Effector memory CD4-positive, alpha-beta T cell (primary cell): ENCODE results near the gene CNFN.

Source experiments
- DNase-seq, 3 donors: peaks; one replicate each; pipeline ENCODE4 v3.0.0-alpha.2; 2020
- H3K27ac ChIP-seq: 2 replicates; pipeline ENCODE4 v1.7.0; 2013; ENCODE audit warnings: mild to moderate bottlenecking, low read length, moderate library complexity; ENCODE audit not compliant: insufficient read depth, poor library complexity, severe bottlenecking
- H3K27me3 ChIP-seq: replicated peaks from 2 replicates; pipeline ENCODE4 v1.7.0; 2013; ENCODE audit warnings: mild to moderate bottlenecking, low read length; ENCODE audit not compliant: insufficient read depth, control insufficient read depth, poor library complexity, severe bottlenecking
- H3K36me3 ChIP-seq: 2 replicates; pipeline ENCODE4 v1.7.0; 2013; ENCODE audit warnings: mild to moderate bottlenecking, low read length, moderate library complexity; ENCODE audit not compliant: control insufficient read depth, insufficient read depth
- H3K4me1 ChIP-seq: 2 replicates; pipeline ENCODE4 v1.7.0; 2013; ENCODE audit warnings: low read length, mild to moderate bottlenecking; ENCODE audit not compliant: control insufficient read depth, insufficient read depth, poor library complexity, severe bottlenecking
- H3K4me3 ChIP-seq: 2 replicates; pipeline ENCODE4 v1.7.0; 2013; ENCODE audit warnings: low read length, low read depth, mild to moderate bottlenecking; ENCODE audit not compliant: insufficient read depth, poor library complexity, severe bottlenecking
- H3K9me3 ChIP-seq: 2 replicates; pipeline ENCODE4 v1.7.0; 2013; ENCODE audit warnings: mild to moderate bottlenecking, low read length, moderate library complexity; ENCODE audit not compliant: control insufficient read depth

The CNFN gene

GRCh38 chr19:42378225-42379215, 11.6 kb downstream of the CNFN start:
- no peaks in the 10 kb centered on the region for H3K27me3 ChIP-seq
- H3K27ac ChIP-seq: no peak overlapping the region
- H3K9me3 ChIP-seq: no peaks in the 10 kb centered on the region
- no peak for DNase-seq
- no peaks in the 10 kb centered on the region for H3K4me1 ChIP-seq
- no peak overlapping the region for H3K4me3 ChIP-seq
- no peaks in the 10 kb centered on the region for H3K36me3 ChIP-seq

- no peak for DNase-seq
- Histone ChIP-seq H3K27me3 (no peaks in the 10 kb centered on the region), H3K4me1 (no peaks in the 10 kb centered on the region), H3K36me3 (no peaks in the 10 kb centered on the region), H3K9me3 (no peaks in the 10 kb centered on the region), H3K27ac (no peak overlapping the region), H3K4me3 (no peak overlapping the region)
Observed at GRCh38 chr19:42376177-42376555, 13.9 kb downstream of the CNFN start.

- no peaks in the 10 kb centered on the region for H3K27me3 ChIP-seq
- H3K4me3 ChIP-seq: no peak overlapping the region
- no peaks in the 10 kb centered on the region for H3K9me3 ChIP-seq
- no peak overlapping the region for H3K27ac ChIP-seq
- H3K36me3 ChIP-seq: no peaks in the 10 kb centered on the region
- H3K4me1 ChIP-seq: no peaks in the 10 kb centered on the region
- DNase-seq: no peak
Observed at GRCh38 chr19:42375415-42376176, 14.5 kb downstream of the CNFN start.

GRCh38 chr19:42374826-42375376, 15.2 kb downstream of the CNFN start:
- Histone ChIP-seq H3K27me3 (no peaks in the 10 kb centered on the region), H3K4me1 (no peaks in the 10 kb centered on the region), H3K9me3 (no peaks in the 10 kb centered on the region), H3K27ac (no peak overlapping the region), H3K36me3 (no peaks in the 10 kb centered on the region), H3K4me3 (no peak overlapping the region)
- DNase-seq: no peak

- H3K36me3 ChIP-seq: no peaks in the 10 kb centered on the region
Observed at GRCh38 chr19:42370626-42371175, 19.4 kb downstream of the CNFN start.

GRCh38 chr19:42370068-42370520, 20.0 kb downstream of the CNFN start:
- H3K36me3 ChIP-seq: no peaks in the 10 kb centered on the region
- DNase-seq: no peak
- H3K4me1 ChIP-seq: no peaks in the 10 kb centered on the region
- H3K27ac ChIP-seq: no peak overlapping the region
- H3K4me3 ChIP-seq: no peak overlapping the region
- no peaks in the 10 kb centered on the region for H3K9me3 ChIP-seq
- H3K27me3 ChIP-seq: no peaks in the 10 kb centered on the region

More at GRCh38 chr19:42370626-42371175, 19.4 kb downstream of the CNFN start:
- H3K27me3 ChIP-seq: no peaks in the 10 kb centered on the region
- H3K4me1 ChIP-seq: no peaks in the 10 kb centered on the region
- no peak overlapping the region for H3K27ac ChIP-seq
- no peak overlapping the region for H3K4me3 ChIP-seq
- DNase-seq: no peak
- H3K9me3 ChIP-seq: no peaks in the 10 kb centered on the region

- H3K36me3 ChIP-seq: no peaks in the 10 kb centered on the region
- DNase-seq: no peak
- no peaks in the 10 kb centered on the region for H3K4me1 ChIP-seq
- H3K9me3 ChIP-seq: no peaks in the 10 kb centered on the region
- H3K27ac ChIP-seq: no peak overlapping the region
- H3K4me3 ChIP-seq: no peak overlapping the region
- no peaks in the 10 kb centered on the region for H3K27me3 ChIP-seq
Observed at GRCh38 chr19:42369433-42370067, 20.5 kb downstream of the CNFN start.

GRCh38 chr19:42368765-42369164, 21.3 kb downstream of the CNFN start:
- Histone ChIP-seq H3K9me3 (no peaks in the 10 kb centered on the region), H3K4me3 (no peak overlapping the region), H3K27ac (no peak overlapping the region), H3K27me3 (no peaks in the 10 kb centered on the region), H3K36me3 (no peaks in the 10 kb centered on the region), H3K4me1 (no peaks in the 10 kb centered on the region)
- DNase-seq: no peak

- Histone ChIP-seq H3K4me1 (no peaks in the 10 kb centered on the region), H3K9me3 (no peaks in the 10 kb centered on the region), H3K36me3 (no peaks in the 10 kb centered on the region), H3K27me3 (no peaks in the 10 kb centered on the region), H3K27ac (no peak overlapping the region), H3K4me3 (no peak overlapping the region)
- no peak for DNase-seq
Observed at GRCh38 chr19:42368360-42368759, 21.7 kb downstream of the CNFN start.
